Mammary epithelial cell (primary cell): ENCODE measurements around the gene PRKN.

Source experiments
- CTCF ChIP-seq, 2 donors: IDR thresholded peaks in 1 of 2; conservative IDR thresholded peaks in 1 of 2; 2 replicates each; pipeline ENCODE4 v1.5.1; 2011 to 2012; ENCODE audit warnings: inconsistent platforms in 2 of 2, low read length in 2 of 2, mild to moderate bottlenecking in 2 of 2, control low read depth in 1 of 2, low read depth in 1 of 2; ENCODE audit not compliant: insufficient read depth in 1 of 2; ENCODE audit errors: extremely low read depth in 1 of 2
- EZH2 ChIP-seq: IDR thresholded peaks from 2 replicates; pipeline ENCODE4 v1.6.1; 2012; ENCODE audit warnings: low read length, inconsistent platforms, borderline replicate concordance

DNA sequence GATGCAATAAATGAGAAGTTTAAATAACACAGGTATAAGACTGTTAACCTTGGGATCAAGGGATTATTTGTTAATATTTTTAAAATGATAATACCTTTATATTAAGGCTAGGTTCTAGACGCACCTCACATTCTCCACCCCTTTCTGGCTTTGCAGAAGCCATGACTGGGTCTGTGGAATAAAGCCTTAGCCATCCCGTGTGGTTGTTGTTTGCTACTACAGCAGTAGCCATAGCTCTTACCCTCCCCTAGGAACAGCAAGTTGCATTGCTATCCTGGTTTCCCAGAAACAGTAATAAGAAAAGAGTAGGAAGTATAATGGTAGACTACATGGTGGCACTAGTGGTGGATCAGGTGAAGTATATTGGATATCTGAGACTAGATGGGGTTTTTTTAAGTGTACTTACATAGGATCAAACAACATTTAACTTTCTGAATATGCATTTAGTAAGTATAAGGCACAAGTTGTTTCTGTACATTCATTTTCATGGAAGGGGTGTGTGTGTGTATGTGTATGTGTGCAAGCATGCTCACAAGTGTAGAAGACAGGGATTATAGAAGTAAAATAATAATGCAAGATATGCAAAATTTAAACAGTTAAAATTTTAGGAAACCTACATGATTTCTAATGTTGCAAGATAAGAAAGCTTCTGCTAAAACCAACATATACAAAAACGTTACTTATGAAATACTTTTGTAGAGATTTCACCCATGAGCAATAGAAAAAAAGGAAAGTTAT lies 384.2 kb downstream of the PRKN start:
- TF ChIP-seq CTCF (conservative IDR thresholded peaks at IDR 0.05 in 1 of 2, IDR thresholded peaks at IDR 0.05 in 1 of 2; ENCODE audit: extremely low read depth in 1 of 2, insufficient read depth in 1 of 2, low read depth in 1 of 2, low read length in 2 of 2) = peak; percentile 22 to 42
- TF ChIP-seq EZH2 = no peak
